Measurements from ENCODE around the gene DPF3. TPM values are rescaled to one million over a fixed set of nuclear protein-coding genes. Genes with fewer than 3 reads are reported as not detected.

The DPF3 gene
- polyA plus RNA-seq, 4 donors: 1.3 to 5.0 (median 4.6) TPM

- no peak for DNase-seq (ENCODE audit: low read depth in 4 of 4, low spot score in 3 of 4)
Measured at GRCh38 chr14:72801836-72802587, 91.9 kb downstream of the DPF3 start.

DNA sequence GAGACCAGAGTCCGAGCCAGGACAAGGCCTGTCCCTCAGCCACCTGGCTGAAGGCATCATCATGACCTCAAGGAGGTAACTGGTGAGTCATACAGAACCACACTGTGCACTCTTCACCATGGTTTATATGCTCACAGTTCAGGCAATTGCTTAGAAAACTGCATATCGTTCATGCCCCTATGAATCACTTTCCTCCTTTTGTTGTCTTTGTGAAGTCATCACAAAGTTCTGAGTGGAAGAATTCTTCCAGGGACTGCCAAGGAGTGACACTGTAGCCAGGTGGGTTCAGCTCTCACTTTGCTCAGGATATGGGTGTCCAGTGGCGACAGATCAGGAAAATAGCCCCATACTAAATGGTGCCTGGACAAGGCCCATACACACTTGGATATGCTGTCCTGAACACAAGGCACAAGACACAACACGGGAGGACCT, 92.5 kb downstream of the DPF3 start:
- DNase-seq (ENCODE audit: low read depth in 4 of 4, low spot score in 3 of 4): no peak

- no peak for DNase-seq (ENCODE audit: low read depth in 4 of 4, low spot score in 3 of 4)
Measured at GRCh38 chr14:72800848-72801370, 93.0 kb downstream of the DPF3 start.

- DNase-seq (ENCODE audit: low read depth in 4 of 4, low spot score in 3 of 4): no peak
Measured at GRCh38 chr14:72800296-72800695, 93.6 kb downstream of the DPF3 start.

DNA sequence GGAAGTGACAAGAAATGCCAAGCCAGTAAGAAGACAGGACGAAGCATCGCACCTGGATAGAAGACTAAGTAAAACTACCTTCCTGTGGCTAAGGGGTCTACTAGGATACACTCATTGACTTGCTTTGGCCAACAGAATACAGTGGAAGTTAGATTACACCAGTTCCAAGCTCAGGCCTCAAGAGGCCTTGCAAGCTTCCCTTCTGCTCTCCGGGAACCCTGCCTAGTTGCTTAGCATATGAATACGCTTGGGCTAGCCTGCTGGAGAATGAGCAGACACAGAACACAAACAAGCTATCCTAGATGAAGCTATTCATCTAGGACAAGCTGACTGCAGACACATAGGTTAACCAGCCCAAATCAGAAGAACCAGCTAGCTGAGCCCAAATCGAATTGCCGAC, 97.0 kb downstream of the DPF3 start:
- DNase-seq (ENCODE audit: low read depth in 4 of 4, low spot score in 3 of 4): no peak

DNA sequence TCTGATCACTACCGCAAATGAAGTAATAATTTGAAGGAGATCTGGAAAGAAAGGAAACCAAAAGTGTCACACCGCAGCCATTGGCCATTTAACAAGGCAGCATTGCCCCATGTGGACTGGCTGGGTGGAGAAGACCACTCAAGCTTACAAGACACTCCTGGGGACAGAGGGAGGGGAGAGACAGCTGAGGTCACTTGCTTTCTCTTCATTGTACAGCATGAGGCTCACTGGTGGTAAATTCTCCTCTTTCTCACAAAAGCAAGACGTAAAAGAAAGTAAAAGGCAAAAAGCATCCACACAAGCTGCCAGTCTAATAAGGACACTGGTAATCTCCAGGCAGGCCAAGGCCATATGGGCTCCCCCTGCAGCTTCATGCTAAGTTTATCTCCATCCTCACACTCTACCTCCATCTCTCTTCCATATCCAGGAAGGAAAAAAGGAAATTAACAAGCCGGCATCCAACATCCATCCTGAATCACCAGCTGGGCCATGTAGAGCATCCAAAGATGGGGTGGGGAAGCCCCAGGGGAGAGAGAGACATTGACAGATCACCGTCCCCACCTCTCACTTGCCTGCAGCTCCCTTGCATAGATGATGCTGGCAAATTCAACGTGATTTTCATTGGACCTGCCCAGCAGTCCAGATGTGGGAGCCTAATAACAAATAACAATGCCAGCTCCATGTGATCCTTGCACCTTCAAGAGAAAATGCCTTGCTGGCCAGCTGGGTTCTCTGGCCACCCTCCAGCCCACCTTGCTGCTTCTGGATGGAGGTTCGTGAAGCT, 100.6 kb downstream of the DPF3 start:
- no peak for DNase-seq (ENCODE audit: low read depth in 4 of 4, low spot score in 3 of 4)

DNA sequence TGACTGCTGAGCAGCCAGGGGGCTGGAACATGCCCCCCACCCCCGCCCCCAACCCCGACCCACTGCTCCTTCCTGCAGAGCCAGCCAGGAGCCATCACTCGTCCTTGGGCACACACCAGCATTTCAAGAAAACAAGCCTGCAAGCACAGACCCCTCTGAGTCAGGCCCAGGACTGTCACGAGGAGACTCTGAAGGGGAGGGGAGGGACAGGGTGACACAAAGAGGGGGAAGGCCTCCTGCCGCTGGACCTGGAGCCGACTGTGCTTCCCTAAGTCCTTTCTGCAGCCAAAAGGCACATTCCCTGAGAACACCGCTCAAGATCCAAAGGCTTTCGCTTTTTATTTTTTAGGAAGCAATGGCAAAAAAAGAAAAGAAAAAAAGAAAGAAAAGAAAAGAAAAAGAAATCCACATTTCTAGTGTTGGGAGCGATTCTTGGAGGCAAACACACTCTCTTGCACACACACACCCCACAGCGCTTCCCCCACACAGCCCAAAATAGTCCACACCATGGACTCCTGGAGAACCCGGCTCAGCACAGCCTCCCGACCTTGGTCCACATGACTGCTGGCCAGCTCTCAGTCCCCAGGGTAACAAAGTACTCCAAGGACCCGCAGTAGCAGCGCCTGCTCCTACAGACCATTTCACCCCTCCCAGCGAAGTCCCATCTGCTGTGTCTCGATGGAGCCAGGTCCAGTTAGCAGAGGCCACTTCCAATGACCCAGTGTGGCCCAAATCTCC, 101.7 kb downstream of the DPF3 start:
- DNase-seq (ENCODE audit: low read depth in 4 of 4, low spot score in 3 of 4): no peak

GRCh38 chr14:72790887-72791566, 102.9 kb downstream of the DPF3 start:
- DNase-seq (ENCODE audit: low read depth in 4 of 4, low spot score in 3 of 4): no peak

GRCh38 chr14:72788972-72789728, 104.8 kb downstream of the DPF3 start:
- no peak for DNase-seq (ENCODE audit: low read depth in 4 of 4, low spot score in 3 of 4)

DNA sequence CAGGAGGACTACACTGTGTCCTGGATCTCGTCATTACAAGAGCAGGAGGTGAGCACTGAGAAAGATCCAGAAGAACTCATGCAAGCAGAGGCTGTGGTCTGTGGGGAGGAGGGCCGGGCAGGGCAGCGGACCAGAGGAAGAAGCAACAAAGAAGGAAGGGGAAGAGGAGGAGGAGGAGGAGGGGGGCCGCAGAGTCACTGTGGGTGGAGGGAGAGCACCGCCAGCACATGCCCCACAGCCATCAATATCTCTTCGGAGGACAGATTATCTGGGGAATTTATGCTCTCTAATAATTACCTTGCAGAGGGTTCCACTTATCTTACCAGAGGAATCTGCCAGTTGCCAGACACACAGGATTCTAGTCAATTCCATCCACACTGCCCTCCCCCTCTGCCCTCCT, 105.6 kb downstream of the DPF3 start:
- DNase-seq (ENCODE audit: low read depth in 4 of 4, low spot score in 3 of 4): no peak

DNA sequence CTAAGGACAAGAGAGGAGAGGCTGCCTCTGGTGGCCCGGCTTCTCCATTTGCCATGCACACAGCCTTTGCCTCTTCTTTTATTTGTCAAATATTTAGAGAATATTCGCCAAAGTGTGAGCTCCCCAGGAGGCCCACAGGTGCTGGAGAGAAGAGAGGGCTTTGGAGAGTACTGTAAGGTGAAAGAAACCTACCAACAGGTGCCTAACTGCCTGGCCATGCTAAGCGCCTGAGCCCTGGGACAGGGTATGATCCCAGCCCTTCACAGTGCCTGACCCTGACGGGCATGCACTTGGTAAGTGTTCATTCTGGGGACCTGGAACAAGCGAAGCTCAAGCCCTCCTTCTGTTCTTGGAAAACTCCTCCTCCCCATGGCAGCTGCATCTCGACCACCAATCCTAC, 106.1 kb downstream of the DPF3 start:
- DNase-seq (ENCODE audit: low read depth in 4 of 4, low spot score in 3 of 4): no peak

- no peak for DNase-seq (ENCODE audit: low read depth in 4 of 4, low spot score in 3 of 4)
Measured at GRCh38 chr14:72786378-72787350, 107.2 kb downstream of the DPF3 start.

GRCh38 chr14:72783741-72784140, 110.2 kb downstream of the DPF3 start:
- DNase-seq (ENCODE audit: low read depth in 4 of 4, low spot score in 3 of 4): no peak

- no peak for DNase-seq (ENCODE audit: low read depth in 4 of 4, low spot score in 3 of 4)
Measured at GRCh38 chr14:72782817-72783216, 111.1 kb downstream of the DPF3 start.

- no peak for DNase-seq (ENCODE audit: low read depth in 4 of 4, low spot score in 3 of 4)
Measured at GRCh38 chr14:72781561-72782508, 112.1 kb downstream of the DPF3 start.

- no peak for DNase-seq (ENCODE audit: low read depth in 4 of 4, low spot score in 3 of 4)
Measured at GRCh38 chr14:72780751-72781150, 113.2 kb downstream of the DPF3 start.

- no peak for DNase-seq (ENCODE audit: low read depth in 4 of 4, low spot score in 3 of 4)
Measured at GRCh38 chr14:72779679-72780078, 114.2 kb downstream of the DPF3 start.

DNA sequence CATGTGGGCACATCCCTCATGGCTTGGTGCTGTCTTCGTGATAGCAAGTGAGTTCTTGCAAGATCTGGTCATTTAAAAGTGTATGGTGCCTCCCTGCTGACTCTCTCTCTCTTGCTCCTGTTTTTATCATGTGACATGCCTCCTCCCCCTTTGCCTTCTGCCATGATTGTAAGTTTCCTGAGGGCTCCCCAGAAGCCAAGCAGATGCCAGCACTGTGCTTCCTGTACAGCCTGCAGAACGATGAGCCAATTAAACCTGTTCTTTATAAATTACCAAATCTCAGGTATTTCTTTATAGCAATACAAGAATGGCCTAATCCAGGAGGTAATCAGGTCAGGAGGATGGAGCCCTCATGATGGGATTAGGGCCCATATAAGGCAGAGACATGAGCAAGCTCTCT, 116.3 kb downstream of the DPF3 start:
- no peak for DNase-seq (ENCODE audit: low read depth in 4 of 4, low spot score in 3 of 4)

Data from left renal pelvis (tissue), 4 donors.